ENCODE measurements around the gene MYH11.

MYH11 gene

GRCh38 chr16:15725641-15726240 is 131.1 kb downstream of the MYH11 start:
- no peak for TF ChIP-seq CTCF (IDR thresholded peaks at IDR 0.05; ENCODE audit: low read depth, low read length, missing control alignments)
- peaks cover 7% of the 10 kb centered on the region for H3K36me3 ChIP-seq (replicated peaks)
- no peak overlapping the region for H3K27ac ChIP-seq
- no peak for DNase-seq
- in situ Hi-C loops (cut with HindIII; ENCODE audit: low pct_ligation_motif_present, low sequenced_read_pairs): no loop called here
- no peaks in the 10 kb centered on the region for H3K27me3 ChIP-seq (replicated peaks)
- no peak overlapping the region for H3K4me3 ChIP-seq (ENCODE audit: low read depth, low read length)

- in situ Hi-C loops (cut with HindIII; ENCODE audit: low pct_ligation_motif_present, low sequenced_read_pairs): no loop called here
- peaks cover 7% of the 10 kb centered on the region for H3K36me3 ChIP-seq (replicated peaks)
- H3K4me3 ChIP-seq (ENCODE audit: low read depth, low read length): no peak overlapping the region
- DNase-seq: no peak
- no peaks in the 10 kb centered on the region for H3K27me3 ChIP-seq (replicated peaks)
- H3K27ac ChIP-seq: no peak overlapping the region
- no peak for TF ChIP-seq CTCF (IDR thresholded peaks at IDR 0.05; ENCODE audit: low read depth, low read length, missing control alignments)
These were observed 133.0 kb downstream of the MYH11 start for GRCh38 chr16:15723808-15724207.

- peaks cover 7% of the 10 kb centered on the region for H3K36me3 ChIP-seq (replicated peaks)
- no peak overlapping the region for H3K4me3 ChIP-seq (ENCODE audit: low read depth, low read length)
These were observed 135.8 kb downstream of the MYH11 start for GRCh38 chr16:15721018-15721417.

GRCh38 chr16:15716694-15717447 is 140.0 kb downstream of the MYH11 start:
- H3K27me3 ChIP-seq (replicated peaks): no peaks in the 10 kb centered on the region
- no peak overlapping the region for H3K27ac ChIP-seq
- no peak overlapping the region for H3K4me3 ChIP-seq (ENCODE audit: low read depth, low read length)
- no peaks in the 10 kb centered on the region for H3K36me3 ChIP-seq (replicated peaks)
- DNase-seq: no peak
- no peak for TF ChIP-seq CTCF (IDR thresholded peaks at IDR 0.05; ENCODE audit: low read depth, low read length, missing control alignments)
- in situ Hi-C loops (cut with HindIII; ENCODE audit: low pct_ligation_motif_present, low sequenced_read_pairs): no loop called here

More at GRCh38 chr16:15721018-15721417, 135.8 kb downstream of the MYH11 start:
- in situ Hi-C loops (cut with HindIII; ENCODE audit: low pct_ligation_motif_present, low sequenced_read_pairs): no loop called here
- TF ChIP-seq CTCF (IDR thresholded peaks at IDR 0.05; ENCODE audit: low read depth, low read length, missing control alignments): no peak
- no peak for DNase-seq
- Histone ChIP-seq H3K27ac (no peak overlapping the region), H3K27me3 (replicated peaks) (no peaks in the 10 kb centered on the region)

- H3K27ac ChIP-seq: no peak overlapping the region
- H3K4me3 ChIP-seq (ENCODE audit: low read depth, low read length): no peak overlapping the region
- DNase-seq: no peak
- no peaks in the 10 kb centered on the region for H3K27me3 ChIP-seq (replicated peaks)
- no peak for TF ChIP-seq CTCF (IDR thresholded peaks at IDR 0.05; ENCODE audit: low read depth, low read length, missing control alignments)
- in situ Hi-C loops (cut with HindIII; ENCODE audit: low pct_ligation_motif_present, low sequenced_read_pairs): no loop called here
- H3K36me3 ChIP-seq (replicated peaks): no peaks in the 10 kb centered on the region
These were observed 141.6 kb downstream of the MYH11 start for GRCh38 chr16:15715221-15715620.
